GM12878 (cell line): ENCODE data around the gene MROH2A. TPM values are rescaled to one million over a fixed set of nuclear protein-coding genes. Genes with fewer than 3 reads are reported as not detected.
A peak's percentile ranks its signal among the peaks of the same experiment; 100 is the strongest.

ENCODE experiments used
- ATAC-seq: fragments of 200-7000 bp; cut with Tn5 transposase; 3 replicates; pipeline ENCODE4 v1.9.1; 2020; ENCODE audit warnings: mild to moderate bottlenecking, moderate library complexity
- BruUV-seq: library from RNA; stranded (reverse); fragments of 400-500 nt; replicated peaks from 2 replicates; lab custom pipeline; 2021; lab: Mats Ljungman, UMichigan
- CTCF ChIA-PET: fragments of 300-600 bp; sonication (Branson Sonifier 250); formaldehyde crosslinking; extraction: SDS; loops from one replicate; lab custom pipeline; 2021; ENCODE audit warnings: inconsistent platforms; lab: Yijun Ruan, JAX
- POLR2A ChIA-PET: fragments of 350-600 bp; formaldehyde crosslinking; extraction: SDS; loops from one replicate; lab custom pipeline; 2021; ENCODE audit warnings: inconsistent platforms; lab: Charles Lee
- RAD21 ChIA-PET: fragments of 300-600 bp; sonication (Branson Sonifier 250); formaldehyde crosslinking; loops from one replicate; lab custom pipeline; 2023; ENCODE audit warnings: antibody characterized with exemption; ENCODE audit not compliant: unreplicated experiment; lab: Charles Lee
- SMC1A ChIA-PET: fragments of 300-600 bp; sonication (Branson Sonifier 250); formaldehyde crosslinking; loops from one replicate; lab custom pipeline; 2023; ENCODE audit not compliant: unreplicated experiment, uncharacterized antibody; lab: Charles Lee
- DNase-seq: peaks from one replicate; pipeline ENCODE4 v3.0.0-alpha.2; 2011; ENCODE audit warnings: low read depth, low spot score
- FAIRE-seq: peaks from 3 replicates; lab custom pipeline; 2011; peaks lifted over from hg19 to GRCh38; lab: Jason Lieb, UNC
- H2AFZ ChIP-seq: 2 replicates; pipeline ENCODE4 v1.6.0; 2011; ENCODE audit warnings: low read depth, low read length, control low read depth; ENCODE audit not compliant: control insufficient read depth
- H3K27ac ChIP-seq: 2 replicates; pipeline ENCODE4 v1.5.1; 2011; ENCODE audit warnings: control low read depth; ENCODE audit not compliant: control insufficient read depth, insufficient read depth
- H3K27me3 ChIP-seq, 2 experiments: replicated peaks in 1 of 2; 2 replicates each; pipeline versions ENCODE4 v1.6.0 to v1.6.1; 2011; ENCODE audit warnings: low read length in 1 of 2; ENCODE audit not compliant: control insufficient read depth in 2 of 2, insufficient read depth in 2 of 2
- H3K36me3 ChIP-seq, 2 experiments: 2 replicates each; pipeline ENCODE4 v1.5.1; 2011; ENCODE audit warnings: low read length in 1 of 2; ENCODE audit not compliant: control insufficient read depth in 2 of 2, insufficient read depth in 2 of 2
- H3K4me1 ChIP-seq: 2 replicates; pipeline ENCODE4 v1.6.1; 2011; ENCODE audit warnings: mild to moderate bottlenecking, low read length, moderate library complexity, mixed read lengths; ENCODE audit not compliant: control insufficient read depth, insufficient read depth
- H3K4me2 ChIP-seq: 2 replicates; pipeline ENCODE4 v1.6.0; 2011; ENCODE audit warnings: control low read depth; ENCODE audit not compliant: control insufficient read depth, insufficient read depth
- H3K4me3 ChIP-seq: fragments of 200-600 bp; sonication (generic); 2 replicates; pipeline ENCODE4 v1.5.1; 2016
- H3K79me2 ChIP-seq: 2 replicates; pipeline ENCODE4 v1.6.0; 2011; ENCODE audit warnings: low read length; ENCODE audit not compliant: control insufficient read depth, insufficient read depth
- H3K9ac ChIP-seq: 2 replicates; pipeline ENCODE4 v1.8.0; 2011; ENCODE audit warnings: low read length, control low read depth, mixed read lengths; ENCODE audit not compliant: control insufficient read depth, insufficient read depth
- H3K9me3 ChIP-seq: replicated peaks from 3 replicates; pipeline ENCODE4 v1.5.1; 2011; ENCODE audit warnings: mild to moderate bottlenecking, low read length; ENCODE audit not compliant: control insufficient read depth, insufficient read depth
- H4K20me1 ChIP-seq: 2 replicates; pipeline ENCODE4 v1.6.0; 2011; ENCODE audit not compliant: control insufficient read depth, insufficient read depth
- CBX5 ChIP-seq: sonication (generic); IDR thresholded peaks from 2 replicates; pipeline ENCODE4 v1.6.1; 2016; ENCODE audit warnings: low read depth, moderate library complexity, mild to moderate bottlenecking, inconsistent platforms
- CHD2 ChIP-seq: IDR thresholded peaks from 2 replicates; pipeline ENCODE4 v1.6.1; 2011; ENCODE audit warnings: low read depth, low read length, improper control_type of control experiment, borderline replicate concordance
- ELK1 ChIP-seq: IDR thresholded peaks from 2 replicates; pipeline ENCODE4 v1.6.1; 2012; ENCODE audit warnings: low read depth, low read length, improper control_type of control experiment
- ETV6 ChIP-seq, 2 experiments: fragments of 450-650 bp in 1 of 2; IDR thresholded peaks in 1 of 2; conservative IDR thresholded peaks in 1 of 2; 2 replicates each; pipeline ENCODE4 v1.6.1; 2014; ENCODE audit warnings: antibody characterized with exemption in 1 of 2, borderline replicate concordance in 1 of 2, low read depth in 1 of 2, mild to moderate bottlenecking in 1 of 2, moderate library complexity in 1 of 2
- NFYB ChIP-seq: IDR thresholded peaks from 2 replicates; pipeline ENCODE4 v1.6.1; 2011; ENCODE audit warnings: low read depth, mild to moderate bottlenecking, low read length, improper control_type of control experiment, moderate library complexity; ENCODE audit not compliant: insufficient read depth
- RELA ChIP-seq: fragments of 450-650 bp; IDR thresholded peaks from 2 replicates; pipeline ENCODE4 v1.8.0; 2014; ENCODE audit warnings: borderline replicate concordance; ENCODE audit not compliant: partially characterized antibody
- RFX5 ChIP-seq: IDR thresholded peaks from 2 replicates; pipeline ENCODE4 v1.6.1; 2011; ENCODE audit warnings: low read depth, low read length, improper control_type of control experiment
- SMARCA5 ChIP-seq: fragments of 450-650 bp; IDR thresholded peaks from 2 replicates; pipeline ENCODE4 v1.6.1; 2017; ENCODE audit warnings: mild to moderate bottlenecking
- SMC3 ChIP-seq: IDR thresholded peaks from 2 replicates; pipeline ENCODE4 v1.6.1; 2011; ENCODE audit warnings: low read length, improper control_type of control experiment, borderline replicate concordance
- YBX1 ChIP-seq: fragments of 450-650 bp; IDR thresholded peaks from 2 replicates; pipeline ENCODE4 v1.6.1; 2016; ENCODE audit warnings: antibody characterized with exemption
- ZNF274 ChIP-seq: IDR thresholded peaks from one replicate; pipeline ENCODE4 v1.8.0; 2011; ENCODE audit not compliant: insufficient read length, insufficient read depth
- ZNF622 ChIP-seq: fragments of 450-650 bp; IDR thresholded peaks from 2 replicates; pipeline ENCODE4 v1.6.1; 2017; ENCODE audit warnings: mild to moderate bottlenecking, inconsistent platforms
- WGBS: methylation state at CpG from one replicate; pipeline ENCODE4 v1.1.6; 2016; ENCODE audit warnings: low lambda C conversion rate; ENCODE audit not compliant: insufficient replicate concordance, insufficient coverage; ENCODE audit errors: missing lambda C conversion rate; 5-methylcytosine and 5-hydroxymethylcytosine counted together
- in situ Hi-C: fragments of 300-500 bp; cut with MboI; formaldehyde crosslinking; loops from 9 replicates; pipeline ENCODE4 v1.14.3; 2018; ENCODE audit warnings: mixed read lengths
- intact Hi-C: fragments of 100-400 bp; cut with micrococcal nuclease; formaldehyde crosslinking; loops from one replicate; pipeline ENCODE4 v1.14.2; 2022; ENCODE audit not compliant: unreplicated experiment
- polyA plus RNA-seq, 11 experiments: library from polyadenylated mRNA; depleted of rRNA in 4 of 11; unstranded in 6 of 11; stranded (reverse) in 5 of 11; fragments of >200 nt; fragmentation: Nextera tagmentation in 4 of 11; fragmentation: Illumina TruSeq in 1 of 11; extraction: Ambion mirVana in 4 of 11; extraction: Trizol in 1 of 11; gene quantifications; 1 replicate in 1 of 11; 2 replicates in 10 of 11; pipeline versions ENCODE4 v1.2.1 to v1.2.3, GENCODE V29; 2011 to 2016; ENCODE audit warnings: inconsistent platforms in 2 of 11, missing spikeins in 2 of 11, low read depth in 1 of 11
- total RNA-seq, 4 experiments: library from RNA; depleted of rRNA in 3 of 4; stranded (reverse); fragments of >200 nt in 3 of 4; fragmentation: Illumina TruSeq in 1 of 4; extraction: Trizol in 1 of 4; gene quantifications; 2 replicates each; pipeline versions ENCODE4 v1.2.1 to v1.2.3, GENCODE V29; 2013 to 2021
- TF ChIP-seq, protein P1 (sequence below): fragments of 450-650 bp; formaldehyde crosslinking; IDR thresholded peaks from 2 replicates; pipeline ENCODE4 v1.4.0; 2022; ENCODE audit warnings: mild to moderate bottlenecking, moderate library complexity
- TF ChIP-seq, protein P2 (sequence below): IDR thresholded peaks from 2 replicates; pipeline ENCODE4 v1.6.1; 2011; ENCODE audit warnings: low read depth, low read length, improper control_type of control experiment, borderline replicate concordance

The MROH2A gene
- total and polyA plus RNA-seq, 10 of the 15 experiments (the other 5 are each of a cell fraction or from before 2014, with no cell fraction given): not detected

GRCh38 chr2:233838251-233838650, 60.1 kb downstream of the MROH2A start:
- Histone ChIP-seq H2AFZ (0 out of 2 replicates have a peak overlapping the region, but pooled peaks have one; percentile 23), H4K20me1 (no peaks in the 10 kb centered on the region), H3K36me3 (peaks cover 40 to 66% of the 10 kb centered on the region in 2 experiments), H3K9me3 (no peaks in the 10 kb centered on the region), H3K4me1 (peaks cover 13% of the 10 kb centered on the region)
- ChIA-PET CTCF (interaction anchor here (1.2 kb wide), 1 partner anchor 20 kb away, joined by 3 read pairs; no protein-coding TSS in a partner anchor), RAD21 (no interaction called here)
- TF ChIP-seq YBX1 (no peak), NFYB (no peak), ELK1 (no peak), ETV6 (conservative IDR thresholded peaks at IDR 0.05 in 1 of 2, IDR thresholded peaks at IDR 0.05 in 1 of 2; ENCODE audit: borderline replicate concordance in 1 of 2, low read depth in 1 of 2) (no peak), RFX5 (no peak), RELA (no peak), SMARCA5 (no peak), CBX5 (no peak), ZNF622 (no peak), CHD2 (no peak), SMC3 (no peak), ZNF274 (no peak)
- TF ChIP-seq, protein P1, sequence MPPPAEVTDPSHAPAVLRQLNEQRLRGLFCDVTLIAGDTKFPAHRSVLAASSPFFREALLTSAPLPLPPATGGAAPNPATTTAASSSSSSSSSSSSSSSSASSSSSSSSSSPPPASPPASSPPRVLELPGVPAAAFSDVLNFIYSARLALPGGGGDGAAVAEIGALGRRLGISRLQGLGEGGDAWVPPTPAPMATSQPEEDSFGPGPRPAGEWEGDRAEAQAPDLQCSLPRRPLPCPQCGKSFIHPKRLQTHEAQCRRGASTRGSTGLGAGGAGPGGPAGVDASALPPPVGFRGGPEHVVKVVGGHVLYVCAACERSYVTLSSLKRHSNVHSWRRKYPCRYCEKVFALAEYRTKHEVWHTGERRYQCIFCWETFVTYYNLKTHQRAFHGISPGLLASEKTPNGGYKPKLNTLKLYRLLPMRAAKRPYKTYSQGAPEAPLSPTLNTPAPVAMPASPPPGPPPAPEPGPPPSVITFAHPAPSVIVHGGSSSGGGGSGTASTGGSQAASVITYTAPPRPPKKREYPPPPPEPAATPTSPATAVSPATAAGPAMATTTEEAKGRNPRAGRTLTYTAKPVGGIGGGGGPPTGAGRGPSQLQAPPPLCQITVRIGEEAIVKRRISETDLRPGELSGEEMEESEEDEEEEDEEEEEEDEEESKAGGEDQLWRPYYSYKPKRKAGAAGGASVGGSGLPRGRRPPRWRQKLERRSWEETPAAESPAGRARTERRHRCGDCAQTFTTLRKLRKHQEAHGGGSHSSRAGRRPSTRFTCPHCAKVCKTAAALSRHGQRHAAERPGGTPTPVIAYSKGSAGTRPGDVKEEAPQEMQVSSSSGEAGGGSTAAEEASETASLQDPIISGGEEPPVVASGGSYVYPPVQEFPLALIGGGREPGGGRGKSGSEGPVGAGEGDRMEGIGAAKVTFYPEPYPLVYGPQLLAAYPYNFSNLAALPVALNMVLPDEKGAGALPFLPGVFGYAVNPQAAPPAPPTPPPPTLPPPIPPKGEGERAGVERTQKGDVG (CRISPR knock-in tag): no peak
- TF ChIP-seq, protein P2, sequence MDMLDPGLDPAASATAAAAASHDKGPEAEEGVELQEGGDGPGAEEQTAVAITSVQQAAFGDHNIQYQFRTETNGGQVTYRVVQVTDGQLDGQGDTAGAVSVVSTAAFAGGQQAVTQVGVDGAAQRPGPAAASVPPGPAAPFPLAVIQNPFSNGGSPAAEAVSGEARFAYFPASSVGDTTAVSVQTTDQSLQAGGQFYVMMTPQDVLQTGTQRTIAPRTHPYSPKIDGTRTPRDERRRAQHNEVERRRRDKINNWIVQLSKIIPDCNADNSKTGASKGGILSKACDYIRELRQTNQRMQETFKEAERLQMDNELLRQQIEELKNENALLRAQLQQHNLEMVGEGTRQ: no peak
- TF ChIP-seq, all 136 proteins: peak for 0
- no peak overlapping the region for H3K9ac ChIP-seq
- ATAC-seq: peak; percentile 25; the same call in 2 of the 3 replicates
- H3K4me2 ChIP-seq: peak overlapping the region; percentile 26; the same call in 1 of the 2 replicates
- H3K4me3 ChIP-seq: peak overlapping the region; percentile 39; the same call in 1 of the 2 replicates
- SMC1A ChIA-PET: interaction anchor here (1.0 to 1.6 kb wide), 2 partner anchors 11 kb away, joined by 3 read pairs; no protein-coding TSS in a partner anchor
- DNase-seq: no peak
- no peak for FAIRE-seq
- BruUV-seq: no TSS peak
- POLR2A ChIA-PET: interaction anchor here (0.5 kb wide), 1 partner anchor 611 kb away, joined by 3 read pairs; no protein-coding TSS in a partner anchor
- H3K27me3 ChIP-seq: no peaks in the 10 kb centered on the region
- intact Hi-C loops: no loop called here
- no peak overlapping the region for H3K27ac ChIP-seq
- H3K79me2 ChIP-seq: peaks cover 32% of the 10 kb centered on the region
- 92% methylated on average over 7 of the region's 7 CpGs for WGBS
- in situ Hi-C loops: no loop called here
